NCI-H748 (cell line): ENCODE measurements around the gene SELP.

Experiments
- DNase-seq: peaks from one replicate; lab custom pipeline; 2025; ENCODE audit not compliant: unreplicated experiment; lab: John Stamatoyannopoulos, UW

The SELP gene

GRCh38 chr1:169623132-169623926 lies 6.6 kb downstream of the SELP start:
- no peak for DNase-seq

- no peak for DNase-seq
These were observed 9.4 kb downstream of the SELP start for GRCh38 chr1:169620565-169620964.

- DNase-seq = no peak
These were observed 11.6 kb downstream of the SELP start for GRCh38 chr1:169618367-169618766.

- DNase-seq = no peak
These were observed 14.1 kb downstream of the SELP start for GRCh38 chr1:169615803-169616202.

- DNase-seq = no peak
These were observed 19.1 kb downstream of the SELP start for GRCh38 chr1:169610858-169611257.

- DNase-seq = no peak
These were observed 19.8 kb downstream of the SELP start for GRCh38 chr1:169610108-169610507.

GRCh38 chr1:169608226-169608625 lies 21.7 kb downstream of the SELP start:
- DNase-seq = no peak

GRCh38 chr1:169604781-169605560 lies 25.0 kb downstream of the SELP start:
- no peak for DNase-seq

GRCh38 chr1:169601096-169601881 lies 28.6 kb downstream of the SELP start:
- peak; percentile 1 for DNase-seq

GRCh38 chr1:169595764-169596711 lies 33.9 kb downstream of the SELP start:
- DNase-seq = no peak

GRCh38 chr1:169594391-169594790 lies 35.5 kb downstream of the SELP start:
- no peak for DNase-seq

GRCh38 chr1:169590932-169591331 lies 39.0 kb downstream of the SELP start:
- DNase-seq = no peak

GRCh38 chr1:169588785-169589485 lies 41.0 kb downstream of the SELP start:
- DNase-seq = no peak

GRCh38 chr1:169588112-169588511 lies 41.8 kb downstream of the SELP start:
- no peak for DNase-seq

GRCh38 chr1:169586395-169587255 lies 43.3 kb downstream of the SELP start, which contains the start of gene F5:
TSS of gene F5 (minus strand) at chr1:169586481. CDS start at chr1:169586386, 95 bp downstream.
- DNase-seq = peak; percentile 30

- DNase-seq = no peak
These were observed 43.9 kb downstream of the SELP start for GRCh38 chr1:169586067-169586394.

GRCh38 chr1:169585181-169585580 lies 44.7 kb downstream of the SELP start:
- no peak for DNase-seq

GRCh38 chr1:169584483-169585144 lies 45.3 kb downstream of the SELP start:
- DNase-seq = no peak
